HepG2 (cell line): Measurements from ENCODE around the gene ARMC2. TPM values are rescaled to one million over a fixed set of nuclear protein-coding genes. Genes with fewer than 3 reads are reported as not detected.
A peak's percentile ranks its signal among the peaks of the same experiment; 100 is the strongest.

Source experiments
- BHLHE40 ChIP-seq: IDR thresholded peaks from 2 replicates; pipeline ENCODE4 v1.6.1; 2011; ENCODE audit warnings: low read length, improper control_type of control experiment
- FOSL2 ChIP-seq: sonication (generic); formaldehyde crosslinking; IDR thresholded peaks from 2 replicates; pipeline ENCODE4 v1.4.0; 2020; ENCODE audit warnings: missing genetic modification reagents
- GATAD2A ChIP-seq: IDR thresholded peaks from 2 replicates; pipeline ENCODE4 v1.6.1; 2016
- GTF2F1 ChIP-seq: fragments of 150-350 bp; IDR thresholded peaks from 2 replicates; pipeline ENCODE4 v1.6.1; 2014; ENCODE audit warnings: low read length
- HOXA3 ChIP-seq: sonication (generic); formaldehyde crosslinking; IDR thresholded peaks from 2 replicates; pipeline ENCODE4 v1.5.0; 2020; ENCODE audit warnings: missing genetic modification reagents
- KDM4B ChIP-seq: sonication (generic); formaldehyde crosslinking; IDR thresholded peaks from 2 replicates; pipeline ENCODE4 v1.4.0; 2020; ENCODE audit warnings: missing genetic modification reagents
- KDM6A ChIP-seq: IDR thresholded peaks from 2 replicates; pipeline ENCODE4 v1.6.1; 2016; ENCODE audit warnings: low read depth
- KLF13 ChIP-seq: sonication (generic); formaldehyde crosslinking; IDR thresholded peaks from 2 replicates; pipeline ENCODE4 v1.4.0; 2020; ENCODE audit warnings: mild to moderate bottlenecking, missing genetic modification reagents
- MAFG ChIP-seq: sonication (generic); formaldehyde crosslinking; IDR thresholded peaks from 2 replicates; pipeline ENCODE4 v1.5.1; 2020; ENCODE audit warnings: mild to moderate bottlenecking, missing genetic modification reagents
- MAFK ChIP-seq, 2 experiments: IDR thresholded peaks in 1 of 2; conservative IDR thresholded peaks in 1 of 2; 2 replicates each; pipeline ENCODE4 v1.6.1; 2011; ENCODE audit warnings: improper control_type of control experiment in 2 of 2, low read length in 2 of 2
- MIER3 ChIP-seq: IDR thresholded peaks from 2 replicates; pipeline ENCODE4 v1.6.1; 2016; ENCODE audit warnings: missing compliant biosample characterization, borderline replicate concordance
- MIXL1 ChIP-seq: IDR thresholded peaks from 2 replicates; pipeline ENCODE4 v1.6.1; 2016
- SIN3A ChIP-seq: IDR thresholded peaks from 2 replicates; pipeline ENCODE4 v1.6.1; 2011; ENCODE audit warnings: low read depth, mild to moderate bottlenecking, control low read depth, low read length, borderline replicate concordance
- SP1 ChIP-seq, 2 experiments: fragments of 450-650 bp in 1 of 2; sonication (generic) in 1 of 2; formaldehyde crosslinking in 1 of 2; IDR thresholded peaks; 2 replicates each; pipeline versions ENCODE4 v1.4.0 to v1.6.1; 2016 to 2020; ENCODE audit warnings: missing genetic modification reagents in 1 of 2
- SPEN ChIP-seq: sonication (generic); formaldehyde crosslinking; IDR thresholded peaks from 2 replicates; pipeline ENCODE4 v1.5.1; 2020; ENCODE audit warnings: low read depth, mild to moderate bottlenecking, missing genetic modification reagents
- ZFX ChIP-seq: sonication (generic); formaldehyde crosslinking; IDR thresholded peaks from 2 replicates; pipeline ENCODE4 v1.4.0; 2020; ENCODE audit warnings: mild to moderate bottlenecking, low read depth, missing genetic modification reagents, moderate library complexity
- ZNF292 ChIP-seq: sonication (generic); formaldehyde crosslinking; IDR thresholded peaks from 2 replicates; pipeline ENCODE4 v1.8.1; 2022; ENCODE audit warnings: mild to moderate bottlenecking, low read depth, missing genetic modification reagents, borderline replicate concordance
- ZNF776 ChIP-seq: sonication (generic); formaldehyde crosslinking; IDR thresholded peaks from 2 replicates; pipeline ENCODE4 v1.4.0; 2020; ENCODE audit warnings: mild to moderate bottlenecking, missing genetic modification reagents
- polyA plus RNA-seq, 8 experiments: library from polyadenylated mRNA; depleted of rRNA in 3 of 8; stranded (reverse) in 7 of 8; unstranded in 1 of 8; fragments of >200 nt; fragmentation: Illumina TruSeq in 4 of 8; extraction: Trizol in 4 of 8; gene quantifications; 2 replicates each; pipeline versions ENCODE4 v1.2.1 to v1.2.3, GENCODE V29; 2011 to 2016; ENCODE audit warnings: low read depth in 4 of 8, missing spikeins in 1 of 8, mixed read lengths in 1 of 8; ENCODE audit not compliant: insufficient read depth in 1 of 8
- total RNA-seq, 5 experiments: library from RNA; depleted of rRNA; stranded (reverse); fragments of >200 nt; fragmentation: Illumina TruSeq; extraction: Trizol; gene quantifications; 2 replicates each; pipeline ENCODE4 v1.2.3, GENCODE V29; 2016; ENCODE audit warnings: low read depth in 1 of 5
- TF ChIP-seq, protein P1 (sequence below): sonication (generic); formaldehyde crosslinking; IDR thresholded peaks from 2 replicates; pipeline ENCODE4 v1.4.0; 2020; ENCODE audit warnings: mild to moderate bottlenecking, missing genetic modification reagents, borderline replicate concordance
- TF ChIP-seq, protein P2 (sequence below): sonication (generic); formaldehyde crosslinking; IDR thresholded peaks from 2 replicates; pipeline ENCODE4 v1.5.1; 2020; ENCODE audit warnings: missing genetic modification reagents, mild to moderate bottlenecking, borderline replicate concordance
- TF ChIP-seq, protein P3 (sequence below): IDR thresholded peaks from 2 replicates; pipeline ENCODE4 v1.6.1; 2016; ENCODE audit warnings: mild to moderate bottlenecking
- TF ChIP-seq, protein P4 (sequence below): sonication (generic); formaldehyde crosslinking; IDR thresholded peaks from 2 replicates; pipeline ENCODE4 v1.4.0; 2020; ENCODE audit warnings: missing genetic modification reagents

Gene ARMC2
- total and polyA plus RNA-seq, 2 of the 13 experiments (the other 11 are each of a cell fraction or from before 2014, with no cell fraction given), result 1.4 to 3.2 TPM

DNA sequence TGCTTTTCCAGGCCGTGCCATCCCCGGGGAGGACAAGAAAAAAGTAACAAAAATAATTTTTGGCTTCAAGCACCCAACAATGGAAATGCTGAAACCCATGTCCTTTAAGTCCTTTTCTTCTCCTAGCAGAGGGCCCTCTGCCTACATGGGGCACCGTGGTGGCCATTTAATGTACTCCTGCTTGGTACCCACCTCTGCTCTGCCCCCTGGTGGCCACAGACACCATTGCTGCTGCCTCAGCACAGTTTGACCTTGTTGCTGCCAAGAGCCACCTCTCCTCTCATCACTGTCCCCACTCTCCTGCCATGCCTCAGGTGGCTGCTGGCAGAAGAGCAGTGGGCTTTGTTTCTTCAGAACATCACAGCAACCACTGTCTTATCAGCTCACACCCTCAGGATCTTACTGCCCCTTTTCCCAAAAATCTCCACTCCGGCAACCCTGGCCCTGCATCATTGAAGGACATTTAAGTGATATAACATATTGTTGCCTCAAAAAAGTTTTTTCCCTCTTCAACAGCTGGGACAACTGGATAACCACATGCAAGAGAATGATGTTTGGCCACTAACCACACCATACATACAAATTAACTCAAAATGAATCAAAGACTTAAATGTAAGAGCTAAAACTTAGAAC lies 12.9 kb upstream of the ARMC2 start (continued):
- TF ChIP-seq, protein P1, sequence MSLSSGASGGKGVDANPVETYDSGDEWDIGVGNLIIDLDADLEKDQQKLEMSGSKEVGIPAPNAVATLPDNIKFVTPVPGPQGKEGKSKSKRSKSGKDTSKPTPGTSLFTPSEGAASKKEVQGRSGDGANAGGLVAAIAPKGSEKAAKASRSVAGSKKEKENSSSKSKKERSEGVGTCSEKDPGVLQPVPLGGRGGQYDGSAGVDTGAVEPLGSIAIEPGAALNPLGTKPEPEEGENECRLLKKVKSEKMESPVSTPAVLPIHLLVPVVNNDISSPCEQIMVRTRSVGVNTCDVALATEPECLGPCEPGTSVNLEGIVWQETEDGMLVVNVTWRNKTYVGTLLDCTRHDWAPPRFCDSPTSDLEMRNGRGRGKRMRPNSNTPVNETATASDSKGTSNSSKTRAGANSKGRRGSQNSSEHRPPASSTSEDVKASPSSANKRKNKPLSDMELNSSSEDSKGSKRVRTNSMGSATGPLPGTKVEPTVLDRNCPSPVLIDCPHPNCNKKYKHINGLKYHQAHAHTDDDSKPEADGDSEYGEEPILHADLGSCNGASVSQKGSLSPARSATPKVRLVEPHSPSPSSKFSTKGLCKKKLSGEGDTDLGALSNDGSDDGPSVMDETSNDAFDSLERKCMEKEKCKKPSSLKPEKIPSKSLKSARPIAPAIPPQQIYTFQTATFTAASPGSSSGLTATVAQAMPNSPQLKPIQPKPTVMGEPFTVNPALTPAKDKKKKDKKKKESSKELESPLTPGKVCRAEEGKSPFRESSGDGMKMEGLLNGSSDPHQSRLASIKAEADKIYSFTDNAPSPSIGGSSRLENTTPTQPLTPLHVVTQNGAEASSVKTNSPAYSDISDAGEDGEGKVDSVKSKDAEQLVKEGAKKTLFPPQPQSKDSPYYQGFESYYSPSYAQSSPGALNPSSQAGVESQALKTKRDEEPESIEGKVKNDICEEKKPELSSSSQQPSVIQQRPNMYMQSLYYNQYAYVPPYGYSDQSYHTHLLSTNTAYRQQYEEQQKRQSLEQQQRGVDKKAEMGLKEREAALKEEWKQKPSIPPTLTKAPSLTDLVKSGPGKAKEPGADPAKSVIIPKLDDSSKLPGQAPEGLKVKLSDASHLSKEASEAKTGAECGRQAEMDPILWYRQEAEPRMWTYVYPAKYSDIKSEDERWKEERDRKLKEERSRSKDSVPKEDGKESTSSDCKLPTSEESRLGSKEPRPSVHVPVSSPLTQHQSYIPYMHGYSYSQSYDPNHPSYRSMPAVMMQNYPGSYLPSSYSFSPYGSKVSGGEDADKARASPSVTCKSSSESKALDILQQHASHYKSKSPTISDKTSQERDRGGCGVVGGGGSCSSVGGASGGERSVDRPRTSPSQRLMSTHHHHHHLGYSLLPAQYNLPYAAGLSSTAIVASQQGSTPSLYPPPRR (CRISPR knock-in tag), result no peak
- TF ChIP-seq, protein P2, sequence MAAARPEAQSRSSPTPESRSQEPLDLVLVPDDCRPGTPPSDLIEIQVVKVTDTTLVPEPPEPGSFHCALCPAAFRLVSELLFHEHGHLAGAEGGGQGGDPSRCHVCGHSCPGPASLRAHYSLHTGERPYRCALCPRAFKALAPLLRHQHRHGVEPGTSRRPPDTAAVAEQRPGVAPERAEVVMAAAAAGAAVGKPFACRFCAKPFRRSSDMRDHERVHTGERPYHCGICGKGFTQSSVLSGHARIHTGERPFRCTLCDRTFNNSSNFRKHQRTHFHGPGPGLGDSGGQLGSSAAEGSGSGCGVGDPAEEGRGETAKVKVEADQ (CRISPR knock-in tag), result no peak
- TF ChIP-seq KLF13 (CRISPR knock-in tag), result no peak
- 0 out of 2 replicates have a peak, but pooled peaks have one; percentile 16 for TF ChIP-seq ZFX (CRISPR knock-in tag)
- no peak for TF ChIP-seq GTF2F1
- TF ChIP-seq, protein P3, sequence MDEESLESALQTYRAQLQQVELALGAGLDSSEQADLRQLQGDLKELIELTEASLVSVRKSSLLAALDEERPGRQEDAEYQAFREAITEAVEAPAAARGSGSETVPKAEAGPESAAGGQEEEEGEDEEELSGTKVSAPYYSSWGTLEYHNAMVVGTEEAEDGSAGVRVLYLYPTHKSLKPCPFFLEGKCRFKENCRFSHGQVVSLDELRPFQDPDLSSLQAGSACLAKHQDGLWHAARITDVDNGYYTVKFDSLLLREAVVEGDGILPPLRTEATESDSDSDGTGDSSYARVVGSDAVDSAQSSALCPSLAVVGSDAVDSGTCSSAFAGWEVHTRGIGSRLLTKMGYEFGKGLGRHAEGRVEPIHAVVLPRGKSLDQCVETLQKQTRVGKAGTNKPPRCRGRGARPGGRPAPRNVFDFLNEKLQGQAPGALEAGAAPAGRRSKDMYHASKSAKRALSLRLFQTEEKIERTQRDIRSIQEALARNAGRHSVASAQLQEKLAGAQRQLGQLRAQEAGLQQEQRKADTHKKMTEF, result 0 out of 2 replicates have a peak, but pooled peaks have one; percentile 20
- no peak for TF ChIP-seq SP1 (IDR thresholded peaks at IDR 0.05)
- no peak for TF ChIP-seq SP1 (CRISPR knock-in tag; IDR thresholded peaks at IDR 0.05)
- peak; percentile 87 to 95 for TF ChIP-seq MAFK (conservative IDR thresholded peaks at IDR 0.05 in 1 of 2, IDR thresholded peaks at IDR 0.05 in 1 of 2; ENCODE audit: low read length in 2 of 2)
- 0 out of 2 replicates have a peak, but pooled peaks have one; percentile 44 for TF ChIP-seq KDM4B (CRISPR knock-in tag)
- TF ChIP-seq BHLHE40, result 0 out of 2 replicates have a peak, but pooled peaks have one; percentile 9
- TF ChIP-seq MIXL1 (CRISPR knock-in tag), result 0 out of 2 replicates have a peak, but pooled peaks have one; percentile 46
- peak; percentile 32; the same call in 1 of the 2 replicates for TF ChIP-seq HOXA3 (CRISPR knock-in tag)
- TF ChIP-seq SIN3A, result no peak
- TF ChIP-seq SPEN (CRISPR knock-in tag), result no peak
- TF ChIP-seq, protein P4, sequence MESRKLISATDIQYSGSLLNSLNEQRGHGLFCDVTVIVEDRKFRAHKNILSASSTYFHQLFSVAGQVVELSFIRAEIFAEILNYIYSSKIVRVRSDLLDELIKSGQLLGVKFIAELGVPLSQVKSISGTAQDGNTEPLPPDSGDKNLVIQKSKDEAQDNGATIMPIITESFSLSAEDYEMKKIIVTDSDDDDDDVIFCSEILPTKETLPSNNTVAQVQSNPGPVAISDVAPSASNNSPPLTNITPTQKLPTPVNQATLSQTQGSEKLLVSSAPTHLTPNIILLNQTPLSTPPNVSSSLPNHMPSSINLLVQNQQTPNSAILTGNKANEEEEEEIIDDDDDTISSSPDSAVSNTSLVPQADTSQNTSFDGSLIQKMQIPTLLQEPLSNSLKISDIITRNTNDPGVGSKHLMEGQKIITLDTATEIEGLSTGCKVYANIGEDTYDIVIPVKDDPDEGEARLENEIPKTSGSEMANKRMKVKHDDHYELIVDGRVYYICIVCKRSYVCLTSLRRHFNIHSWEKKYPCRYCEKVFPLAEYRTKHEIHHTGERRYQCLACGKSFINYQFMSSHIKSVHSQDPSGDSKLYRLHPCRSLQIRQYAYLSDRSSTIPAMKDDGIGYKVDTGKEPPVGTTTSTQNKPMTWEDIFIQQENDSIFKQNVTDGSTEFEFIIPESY, result 0 out of 2 replicates have a peak, but pooled peaks have one; percentile 24
- no peak for TF ChIP-seq ZNF776
- peak; percentile 21; the same call in 1 of the 2 replicates for TF ChIP-seq MIER3 (CRISPR knock-in tag)
- TF ChIP-seq FOSL2 (CRISPR knock-in tag), result no peak
- TF ChIP-seq ZNF292 (CRISPR knock-in tag), result no peak
- TF ChIP-seq KDM6A (CRISPR knock-in tag), result no peak
- 0 out of 2 replicates have a peak, but pooled peaks have one; percentile 13 for TF ChIP-seq GATAD2A (CRISPR knock-in tag)
- TF ChIP-seq MAFG (CRISPR knock-in tag), result peak; percentile 71
